GM12892 (cell line): ENCODE results near the gene FOXQ1. TPM values are rescaled to one million over a fixed set of nuclear protein-coding genes. Genes with fewer than 3 reads are reported as not detected.

Experiments
- DNase-seq: peaks from one replicate; pipeline ENCODE4 v3.0.0; 2011; ENCODE audit not compliant: insufficient read length
- FAIRE-seq: peaks from 2 replicates; lab custom pipeline; 2011; peaks lifted over from hg19 to GRCh38; lab: Jason Lieb, UNC
- POLR2A ChIP-seq: IDR thresholded peaks from 2 replicates; pipeline ENCODE4 v1.6.1; 2011; ENCODE audit warnings: low read depth, low read length, control low read depth
- POLR2AphosphoS5 ChIP-seq: IDR thresholded peaks from 2 replicates; pipeline ENCODE4 v1.6.1; 2011; ENCODE audit warnings: low read depth, low read length, control low read depth
- TAF1 ChIP-seq: IDR thresholded peaks from 2 replicates; pipeline ENCODE4 v1.6.1; 2011; ENCODE audit warnings: low read depth, mild to moderate bottlenecking, control low read depth, low read length, borderline replicate concordance
- polyA plus RNA-seq: library from polyadenylated mRNA; unstranded; fragments of >200 nt; gene quantifications from one replicate; pipeline ENCODE4 v1.2.1, GENCODE V29; 2012; ENCODE audit warnings: missing spikeins, inconsistent platforms; ENCODE audit not compliant: missing spikeins

FOXQ1 gene, protein sequence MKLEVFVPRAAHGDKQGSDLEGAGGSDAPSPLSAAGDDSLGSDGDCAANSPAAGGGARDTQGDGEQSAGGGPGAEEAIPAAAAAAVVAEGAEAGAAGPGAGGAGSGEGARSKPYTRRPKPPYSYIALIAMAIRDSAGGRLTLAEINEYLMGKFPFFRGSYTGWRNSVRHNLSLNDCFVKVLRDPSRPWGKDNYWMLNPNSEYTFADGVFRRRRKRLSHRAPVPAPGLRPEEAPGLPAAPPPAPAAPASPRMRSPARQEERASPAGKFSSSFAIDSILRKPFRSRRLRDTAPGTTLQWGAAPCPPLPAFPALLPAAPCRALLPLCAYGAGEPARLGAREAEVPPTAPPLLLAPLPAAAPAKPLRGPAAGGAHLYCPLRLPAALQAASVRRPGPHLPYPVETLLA
- polyA plus RNA-seq: not detected

GRCh38 chr6:1311400-1312202 lies at the start of gene FOXQ1:
FOXQ1 (plus strand) TSS chr6:1312098; CDS start chr6:1312705, 607 bp downstream.
- DNase-seq: peak; percentile 29
- no peak for TF ChIP-seq POLR2AphosphoS5
- no peak for TF ChIP-seq TAF1
- TF ChIP-seq POLR2A: no peak
- no peak for FAIRE-seq

GRCh38 chr6:1262704-1263038 lies 49.2 kb upstream of the FOXQ1 start:
- no peak for FAIRE-seq
- no peak for DNase-seq
- TF ChIP-seq POLR2A (no peak), TAF1 (no peak), POLR2AphosphoS5 (no peak)

DNA sequence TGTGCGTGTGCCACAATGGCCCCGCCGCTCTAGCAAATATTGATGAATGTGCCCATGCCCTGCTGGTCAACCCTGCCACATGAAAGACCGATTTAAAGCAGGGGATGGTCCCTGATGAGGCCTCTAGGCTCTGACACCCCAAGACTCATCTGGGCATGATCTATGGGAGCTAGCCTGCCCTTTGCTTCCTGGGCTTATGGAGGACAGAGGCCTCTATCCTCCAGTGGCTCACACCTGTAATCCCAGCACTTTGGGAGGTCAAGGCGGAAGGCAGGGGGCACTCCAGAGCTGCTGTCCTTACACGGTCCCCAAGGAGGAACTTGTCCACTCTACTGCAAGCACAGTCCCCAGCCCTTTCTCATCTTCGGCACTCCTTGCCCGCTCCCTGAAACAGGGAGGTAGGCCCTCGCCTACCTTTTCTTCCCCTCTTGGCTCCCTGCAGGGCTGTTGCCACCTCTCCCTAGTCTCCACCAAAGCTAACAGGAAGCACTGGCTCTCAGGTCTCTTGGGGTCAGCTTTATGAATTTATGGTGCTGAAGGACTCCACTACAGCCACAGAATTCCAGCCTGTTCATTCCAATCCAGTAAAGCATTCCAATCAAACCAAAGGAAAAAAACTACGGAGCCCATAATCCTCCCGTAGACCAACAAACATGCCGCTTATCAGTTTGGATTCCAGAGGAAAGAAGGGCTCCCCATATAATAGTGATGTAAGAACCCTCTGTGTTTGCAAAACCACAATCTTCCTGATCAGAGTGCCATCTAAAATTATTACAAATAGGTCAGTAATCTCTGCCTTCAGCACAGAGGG lies 48.7 kb upstream of the FOXQ1 start:
- no peak for TF ChIP-seq POLR2A
- no peak for TF ChIP-seq TAF1
- TF ChIP-seq POLR2AphosphoS5: no peak
- DNase-seq (no peak), FAIRE-seq (no peak)

GRCh38 chr6:1263850-1264377 lies 48.0 kb upstream of the FOXQ1 start:
- no peak for TF ChIP-seq TAF1
- TF ChIP-seq POLR2A: no peak
- TF ChIP-seq POLR2AphosphoS5: no peak
- FAIRE-seq (no peak), DNase-seq (no peak)

GRCh38 chr6:1264619-1265445 lies 47.1 kb upstream of the FOXQ1 start:
- no peak for TF ChIP-seq TAF1
- no peak for TF ChIP-seq POLR2AphosphoS5
- TF ChIP-seq POLR2A: no peak
- no peak for DNase-seq
- no peak for FAIRE-seq

- DNase-seq (no peak), FAIRE-seq (no peak)
- TF ChIP-seq POLR2AphosphoS5: no peak
- TF ChIP-seq POLR2A: no peak
- TF ChIP-seq TAF1: no peak
These were observed 45.2 kb upstream of the FOXQ1 start for GRCh38 chr6:1266686-1267056.

- DNase-seq (no peak), FAIRE-seq (no peak)
- no peak for TF ChIP-seq POLR2AphosphoS5
- no peak for TF ChIP-seq TAF1
- TF ChIP-seq POLR2A: no peak
These were observed 44.7 kb upstream of the FOXQ1 start for GRCh38 chr6:1267057-1267732.

DNA sequence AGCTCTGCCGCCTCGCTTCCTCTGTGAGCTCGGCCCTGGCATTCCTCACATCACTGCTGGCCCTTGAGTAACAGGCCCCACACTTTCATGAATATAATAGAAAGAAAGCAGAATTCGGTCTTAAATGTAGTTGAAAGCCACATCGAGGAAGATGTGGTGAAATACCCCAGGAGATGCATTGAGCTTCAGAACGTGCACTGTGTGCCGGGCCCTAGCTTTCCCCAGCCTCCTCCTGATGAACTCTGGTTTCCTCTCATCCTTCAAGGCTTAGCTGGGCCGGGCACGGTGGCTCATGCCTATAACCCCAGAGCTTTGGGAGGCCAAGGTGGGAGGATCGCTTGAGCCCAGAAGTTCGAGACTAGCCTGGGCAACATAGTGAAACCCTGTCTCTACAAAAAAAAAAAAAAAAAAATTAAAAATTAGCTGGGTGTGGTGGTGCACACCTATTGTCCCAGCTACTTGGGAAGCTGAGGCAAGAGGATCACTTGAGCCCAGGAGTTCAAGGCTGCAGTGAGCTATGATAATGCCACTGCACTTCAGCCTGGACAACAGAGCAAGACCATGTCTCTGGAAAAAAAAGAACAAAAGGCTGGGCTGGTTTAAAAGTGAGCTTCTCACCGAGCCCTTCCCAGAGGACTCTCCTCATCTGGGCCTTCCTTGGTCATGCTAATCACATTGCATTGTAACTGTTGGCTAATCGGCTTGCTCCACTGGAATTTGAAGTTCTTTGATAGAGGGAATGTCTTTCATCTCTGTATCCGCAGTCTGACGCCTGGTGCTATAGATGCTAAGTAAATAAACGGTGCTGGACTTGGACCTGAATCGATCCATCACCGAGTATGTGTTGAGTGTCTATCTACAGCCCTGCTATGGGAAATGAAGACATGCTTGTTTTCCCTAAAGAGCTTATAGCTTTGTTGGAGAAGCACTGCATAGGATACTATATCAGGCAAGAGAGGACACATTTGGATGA lies 43.8 kb upstream of the FOXQ1 start:
- DNase-seq (no peak), FAIRE-seq (no peak)
- TF ChIP-seq TAF1 (no peak), POLR2A (no peak), POLR2AphosphoS5 (no peak)
